Trophoblast cell (in vitro differentiated cells and primary cell): Measurements from ENCODE around the gene KRTAP5-2.

Experiments
- DNase-seq, 2 donors: peaks; one replicate each; pipeline ENCODE4 v3.0.0-alpha.2; 2016
- H2AFZ ChIP-seq: 2 replicates; pipeline ENCODE4 v1.6.1; 2013; ENCODE audit warnings: low read length, moderate library complexity, mild to moderate bottlenecking; ENCODE audit not compliant: insufficient read depth, poor library complexity
- H2AK5ac ChIP-seq: 2 replicates; pipeline ENCODE4 v1.6.1; 2013; ENCODE audit warnings: mild to moderate bottlenecking, low read length
- H2BK120ac ChIP-seq: 2 replicates; pipeline ENCODE4 v1.6.1; 2013; ENCODE audit warnings: low read length, mild to moderate bottlenecking, moderate library complexity; ENCODE audit not compliant: insufficient read depth, poor library complexity
- H2BK12ac ChIP-seq: 2 replicates; pipeline ENCODE4 v1.6.1; 2013; ENCODE audit warnings: mild to moderate bottlenecking, low read length, moderate library complexity
- H2BK5ac ChIP-seq: 2 replicates; pipeline ENCODE4 v1.6.1; 2013; ENCODE audit warnings: low read length, low read depth, moderate library complexity, mild to moderate bottlenecking; ENCODE audit not compliant: poor library complexity
- H3K14ac ChIP-seq: 2 replicates; pipeline ENCODE4 v1.6.1; 2013; ENCODE audit warnings: mild to moderate bottlenecking, low read length
- H3K18ac ChIP-seq: 2 replicates; pipeline ENCODE4 v1.6.1; 2013; ENCODE audit warnings: mild to moderate bottlenecking, low read length
- H3K23ac ChIP-seq: 2 replicates; pipeline ENCODE4 v1.6.1; 2013; ENCODE audit warnings: low read length
- H3K27ac ChIP-seq: 2 replicates; pipeline ENCODE4 v1.5.1; 2013; ENCODE audit warnings: low read depth, mild to moderate bottlenecking, inconsistent platforms, low read length, moderate library complexity
- H3K27me3 ChIP-seq: 2 replicates; pipeline ENCODE4 v1.6.1; 2013; ENCODE audit warnings: inconsistent platforms, mild to moderate bottlenecking, low read length, moderate library complexity; ENCODE audit not compliant: insufficient read depth
- H3K36me3 ChIP-seq, 2 experiments: 1 replicate in 1 of 2; 2 replicates in 1 of 2; pipeline ENCODE4 v1.6.1; 2013; ENCODE audit warnings: low read length in 2 of 2, mild to moderate bottlenecking in 2 of 2, moderate library complexity in 1 of 2; ENCODE audit not compliant: insufficient read depth in 2 of 2, control insufficient read depth in 1 of 2
- H3K4ac ChIP-seq: 2 replicates; pipeline ENCODE4 v1.6.1; 2013; ENCODE audit warnings: low read depth, mild to moderate bottlenecking, low read length, moderate library complexity
- H3K4me1 ChIP-seq, 2 experiments: 1 replicate in 1 of 2; 2 replicates in 1 of 2; pipeline ENCODE4 v1.6.1; 2013; ENCODE audit warnings: low read length in 2 of 2, mild to moderate bottlenecking in 2 of 2, moderate library complexity in 1 of 2; ENCODE audit not compliant: insufficient read depth in 2 of 2, control insufficient read depth in 1 of 2
- H3K4me2 ChIP-seq: 2 replicates; pipeline ENCODE4 v1.6.1; 2013; ENCODE audit warnings: inconsistent platforms, mild to moderate bottlenecking, low read length, moderate library complexity
- H3K4me3 ChIP-seq: 2 replicates; pipeline ENCODE4 v1.5.1; 2013; ENCODE audit warnings: mild to moderate bottlenecking, low read depth, low read length, inconsistent platforms
- H3K79me1 ChIP-seq: one replicate; pipeline ENCODE4 v1.6.1; 2013; ENCODE audit warnings: low read length
- H3K79me2 ChIP-seq: 2 replicates; pipeline ENCODE4 v1.6.1; 2013; ENCODE audit warnings: low read length, mild to moderate bottlenecking; ENCODE audit not compliant: control insufficient read depth, insufficient read depth, poor library complexity
- H3K9ac ChIP-seq: 2 replicates; pipeline ENCODE4 v1.6.1; 2013; ENCODE audit warnings: mild to moderate bottlenecking, low read length
- H3K9me3 ChIP-seq: 2 replicates; pipeline ENCODE4 v1.6.1; 2013; ENCODE audit warnings: low read depth, mild to moderate bottlenecking, control low read depth, inconsistent platforms, low read length; ENCODE audit not compliant: insufficient read depth
- H4K12ac ChIP-seq: 2 replicates; pipeline ENCODE4 v1.6.1; 2013; ENCODE audit warnings: low read depth, mild to moderate bottlenecking, low read length, moderate library complexity
- H4K8ac ChIP-seq: 2 replicates; pipeline ENCODE4 v1.6.1; 2013; ENCODE audit warnings: low read depth, mild to moderate bottlenecking, low read length, moderate library complexity
- H4K91ac ChIP-seq: one replicate; pipeline ENCODE4 v1.6.1; 2013; ENCODE audit warnings: low read depth, mild to moderate bottlenecking, low read length, moderate library complexity
- WGBS: extraction: QIAGEN DNeasy Blood & Tissue Kit; methylation state at CpG from one replicate; pipeline ENCODE4 v1.1.7; 2013; ENCODE audit warnings: missing lambda C conversion rate; ENCODE audit not compliant: insufficient read length, insufficient coverage; ENCODE audit errors: extremely low coverage; 5-methylcytosine and 5-hydroxymethylcytosine counted together

KRTAP5-2 gene

DNA sequence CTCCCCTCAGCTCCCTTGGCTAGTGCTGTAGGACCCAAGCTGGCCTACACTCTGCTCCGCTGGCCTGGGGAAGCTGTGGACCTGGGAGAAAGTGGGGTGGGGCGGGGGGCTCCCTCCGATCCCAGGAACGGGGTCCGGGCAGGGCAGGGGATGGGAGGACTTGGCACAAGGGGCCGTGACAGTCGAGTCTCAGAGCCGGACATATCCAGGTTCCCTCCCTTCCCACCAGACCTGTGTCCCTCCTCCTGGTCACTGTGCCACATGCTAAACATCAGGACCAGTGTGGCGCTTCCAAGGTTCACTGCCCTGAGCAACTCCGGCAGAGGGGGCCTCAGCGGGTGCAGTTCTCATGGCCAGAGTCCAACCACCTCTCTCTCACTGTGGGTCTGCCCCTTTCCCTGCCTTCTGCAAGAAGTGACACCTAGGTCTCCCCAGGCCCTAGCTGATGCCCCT is 28.1 kb downstream of the KRTAP5-2 start:
- no CpG with 5 or more reads among the region's 11 CpGs for WGBS
- Histone ChIP-seq H3K4me3 (no peak overlapping the region), H2AK5ac (no peak overlapping the region), H3K4me1 (peaks cover 8 to 20% of the 10 kb centered on the region in 2 experiments), H4K8ac (no peak overlapping the region), H4K91ac (no peak overlapping the region), H3K79me2 (peaks cover 9% of the 10 kb centered on the region), H3K27me3 (peaks cover 19% of the 10 kb centered on the region), H3K14ac (no peak overlapping the region), H3K27ac (no peak overlapping the region), H2AFZ (no peak overlapping the region), H3K4me2 (no peak overlapping the region), H4K12ac (no peak overlapping the region), H2BK120ac (no peak overlapping the region), H3K36me3 (peaks cover 11 to 12% of the 10 kb centered on the region in 2 experiments), H3K79me1 (peaks cover 11% of the 10 kb centered on the region), H3K4ac (no peak overlapping the region), H3K23ac (no peak overlapping the region), H2BK12ac (no peak overlapping the region), H3K9me3 (peaks cover 1% of the 10 kb centered on the region), H3K9ac (no peak overlapping the region), H2BK5ac (no peak overlapping the region), H3K18ac (no peak overlapping the region)
- no peak for DNase-seq

DNA sequence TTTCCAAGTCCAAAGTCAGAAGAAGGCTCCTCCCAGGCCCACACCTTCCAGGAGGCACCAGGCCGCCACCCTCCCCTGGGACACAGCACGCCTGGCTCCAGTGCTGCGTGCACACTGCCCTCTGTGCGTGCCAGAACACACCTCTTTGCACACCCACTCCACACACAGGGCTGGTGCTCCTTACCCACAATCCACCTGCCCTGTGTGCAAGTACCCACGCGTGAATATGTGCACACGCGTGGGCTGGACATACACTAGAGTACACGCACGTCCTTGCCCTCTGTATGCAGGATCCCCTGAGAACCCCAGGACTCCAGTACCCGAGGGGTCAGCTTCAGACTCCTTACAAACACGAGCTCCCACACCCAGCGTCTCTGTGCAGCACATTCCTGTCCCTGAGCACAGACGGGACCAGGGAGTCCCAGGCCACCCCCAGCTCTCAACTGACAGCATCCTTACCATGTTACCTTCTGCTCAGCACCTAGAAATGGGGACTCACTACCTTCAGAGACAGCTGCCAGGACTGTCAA is 28.8 kb downstream of the KRTAP5-2 start:
- WGBS = no CpG with 5 or more reads among the region's 14 CpGs
- Histone ChIP-seq H3K14ac (no peak overlapping the region), H3K9me3 (peaks cover 1% of the 10 kb centered on the region), H3K79me2 (peaks cover 9% of the 10 kb centered on the region), H3K18ac (no peak overlapping the region), H3K4me2 (no peak overlapping the region), H4K12ac (no peak overlapping the region), H2AK5ac (no peak overlapping the region), H2AFZ (no peak overlapping the region), H3K9ac (no peak overlapping the region), H4K8ac (no peak overlapping the region), H3K79me1 (peaks cover 11% of the 10 kb centered on the region), H3K27ac (no peak overlapping the region), H2BK5ac (no peak overlapping the region), H3K27me3 (peaks cover 19% of the 10 kb centered on the region), H3K23ac (no peak overlapping the region), H2BK12ac (no peak overlapping the region), H3K4me3 (peak overlapping the region; percentile 53), H2BK120ac (no peak overlapping the region), H4K91ac (no peak overlapping the region), H3K4ac (no peak overlapping the region), H3K36me3 (peaks cover 11 to 15% of the 10 kb centered on the region in 2 experiments), H3K4me1 (peaks cover 11 to 25% of the 10 kb centered on the region in 2 experiments)
- DNase-seq = no peak

DNA sequence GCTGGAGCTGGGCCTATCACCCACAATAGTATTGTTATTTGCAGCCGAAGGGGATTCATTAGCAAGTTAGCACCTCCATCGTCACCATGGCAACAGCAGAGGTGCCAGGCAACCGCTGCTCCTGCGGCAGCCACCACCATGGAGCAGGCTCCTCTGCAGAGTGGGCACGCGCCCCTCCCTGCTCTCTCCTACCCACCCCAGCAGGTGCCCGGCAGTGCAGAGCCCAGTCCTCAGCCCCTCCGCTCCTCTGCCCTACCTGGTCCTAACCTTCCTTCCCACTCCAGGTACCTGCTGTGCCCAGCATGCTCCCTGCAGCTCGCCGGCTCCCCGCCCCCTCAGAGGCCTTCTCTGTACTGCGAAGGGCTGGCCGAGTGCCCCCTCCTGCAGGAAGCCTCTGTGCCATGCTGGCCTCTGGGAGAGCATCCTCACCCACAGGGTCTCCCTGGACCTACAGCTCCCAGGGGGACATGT is 29.6 kb downstream of the KRTAP5-2 start:
- no peak overlapping the region for H2BK12ac ChIP-seq
- no peak overlapping the region for H3K4me3 ChIP-seq
- H3K4ac ChIP-seq = no peak overlapping the region
- no peak overlapping the region for H3K23ac ChIP-seq
- peaks cover 11% of the 10 kb centered on the region for H3K79me1 ChIP-seq
- no peak overlapping the region for H4K91ac ChIP-seq
- H4K12ac ChIP-seq = no peak overlapping the region
- H3K4me1 ChIP-seq = peaks cover 7 to 20% of the 10 kb centered on the region in 2 experiments
- peaks cover 9% of the 10 kb centered on the region for H3K79me2 ChIP-seq
- H2AFZ ChIP-seq = no peak overlapping the region
- no peak overlapping the region for H4K8ac ChIP-seq
- H2AK5ac ChIP-seq = no peak overlapping the region
- H2BK5ac ChIP-seq = no peak overlapping the region
- peaks cover 1% of the 10 kb centered on the region for H3K9me3 ChIP-seq
- H3K9ac ChIP-seq = no peak overlapping the region
- H3K27ac ChIP-seq = no peak overlapping the region
- H2BK120ac ChIP-seq = no peak overlapping the region
- peaks cover 16 to 21% of the 10 kb centered on the region in 2 experiments for H3K36me3 ChIP-seq
- H3K18ac ChIP-seq = no peak overlapping the region
- H3K14ac ChIP-seq = no peak overlapping the region
- H3K27me3 ChIP-seq = peaks cover 10% of the 10 kb centered on the region
- no peak overlapping the region for H3K4me2 ChIP-seq
- DNase-seq = no peak
- no CpG with 5 or more reads among the region's 13 CpGs for WGBS

DNA sequence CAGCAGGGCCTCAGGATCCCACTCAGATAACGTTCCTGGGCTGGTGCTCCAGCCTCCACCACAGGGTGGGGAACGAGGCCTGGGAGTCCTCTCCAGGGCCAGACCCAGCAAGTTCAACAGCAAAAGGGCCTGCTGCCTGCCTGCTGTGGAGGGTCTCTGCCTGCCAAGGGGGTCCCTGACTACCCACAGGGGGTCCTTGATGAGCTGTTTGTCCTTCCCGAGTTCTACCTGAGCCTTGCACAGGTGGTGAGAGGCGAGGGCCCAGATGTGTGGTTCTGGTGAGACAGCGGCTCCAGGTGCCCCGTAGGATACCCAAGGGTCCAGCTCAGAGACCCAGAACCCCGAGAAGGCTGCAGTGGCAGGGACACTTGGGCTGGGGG is 30.4 kb downstream of the KRTAP5-2 start:
- Histone ChIP-seq H3K9me3 (peaks cover 1% of the 10 kb centered on the region), H2AK5ac (no peak overlapping the region), H3K23ac (no peak overlapping the region), H4K8ac (no peak overlapping the region), H2BK5ac (no peak overlapping the region), H4K12ac (no peak overlapping the region), H3K18ac (no peak overlapping the region), H3K79me1 (peaks cover 9% of the 10 kb centered on the region), H2BK12ac (no peak overlapping the region), H3K36me3 (peaks cover 24 to 29% of the 10 kb centered on the region in 2 experiments), H3K79me2 (peaks cover 9% of the 10 kb centered on the region), H3K27me3 (peaks cover 3% of the 10 kb centered on the region), H3K9ac (no peak overlapping the region), H3K14ac (no peak overlapping the region), H3K4ac (no peak overlapping the region), H4K91ac (no peak overlapping the region), H2AFZ (no peak overlapping the region), H2BK120ac (no peak overlapping the region), H3K4me2 (no peak overlapping the region), H3K4me1 (peaks cover 7 to 16% of the 10 kb centered on the region in 2 experiments), H3K4me3 (no peak overlapping the region), H3K27ac (no peak overlapping the region)
- no CpG with 5 or more reads among the region's 7 CpGs for WGBS
- no peak for DNase-seq
